Effector memory CD8-positive, alpha-beta T cell (primary cell): Measurements from ENCODE around the gene IKZF2.
A peak's percentile ranks its signal among the peaks of the same experiment; 100 is the strongest.

ENCODE experiments used
- ATAC-seq: fragments of 150-1000 bp; cut with Tn5 transposase; replicated peaks from 2 replicates; pipeline ENCODE4 v1.10.0; 2021; ENCODE audit warnings: mild to moderate bottlenecking, moderate library complexity
- DNase-seq, 3 experiments: peaks; one replicate each; pipeline ENCODE4 v3.0.0; 2021
- H3K27ac Mint-ChIP-seq, 2 donors: one replicate each; pipeline ENCODE4 v1.8.0; 2022; ENCODE audit warnings: mild to moderate bottlenecking in 2 of 2, mixed read lengths in 2 of 2, moderate library complexity in 2 of 2
- H3K27me3 Mint-ChIP-seq, 2 donors: one replicate each; pipeline ENCODE4 v1.8.0; 2022; ENCODE audit warnings: mixed read lengths in 2 of 2
- H3K36me3 Mint-ChIP-seq: one replicate; pipeline ENCODE4 v1.8.0; 2022; ENCODE audit warnings: mild to moderate bottlenecking, moderate library complexity, mixed read lengths; ENCODE audit not compliant: insufficient read depth
- H3K4me1 Mint-ChIP-seq, 2 donors: one replicate each; pipeline ENCODE4 v1.8.0; 2022; ENCODE audit warnings: low read depth in 2 of 2, mixed read lengths in 2 of 2
- H3K4me3 Mint-ChIP-seq, 2 donors: one replicate each; pipeline ENCODE4 v1.8.0; 2022; ENCODE audit warnings: mild to moderate bottlenecking in 2 of 2, mixed read lengths in 2 of 2, moderate library complexity in 2 of 2
- H3K9me3 Mint-ChIP-seq, 2 donors: one replicate each; pipeline ENCODE4 v1.8.0; 2022; ENCODE audit warnings: mixed read lengths in 2 of 2

Gene IKZF2

DNA sequence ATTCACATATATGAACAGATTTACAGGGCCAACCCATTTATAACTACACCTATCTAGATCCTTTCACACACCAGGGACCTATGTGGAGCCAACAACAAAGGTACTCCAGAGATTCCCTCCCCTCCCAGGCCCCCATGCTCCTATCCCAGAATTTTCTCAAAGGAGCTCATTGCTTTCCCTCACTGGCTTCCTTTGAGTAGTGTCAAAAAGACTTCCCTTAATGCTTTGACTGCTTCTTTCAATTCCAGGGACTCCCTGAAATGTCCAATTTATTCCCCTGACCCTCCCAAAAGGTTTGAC, 46.6 kb downstream of the IKZF2 start:
- Mint-ChIP-seq H3K4me1 (peaks cover 22 to 30% of the 10 kb centered on the region in 2 donors), H3K4me3 (peak overlapping the region; percentile 46 to 64), H3K9me3 (no peaks in the 10 kb centered on the region), H3K27ac (peak overlapping the region; percentile 65 to 94), H3K36me3 (peaks cover 3% of the 10 kb centered on the region), H3K27me3 (no peaks in the 10 kb centered on the region)
- DNase-seq (no peak), ATAC-seq (no peak)

DNA sequence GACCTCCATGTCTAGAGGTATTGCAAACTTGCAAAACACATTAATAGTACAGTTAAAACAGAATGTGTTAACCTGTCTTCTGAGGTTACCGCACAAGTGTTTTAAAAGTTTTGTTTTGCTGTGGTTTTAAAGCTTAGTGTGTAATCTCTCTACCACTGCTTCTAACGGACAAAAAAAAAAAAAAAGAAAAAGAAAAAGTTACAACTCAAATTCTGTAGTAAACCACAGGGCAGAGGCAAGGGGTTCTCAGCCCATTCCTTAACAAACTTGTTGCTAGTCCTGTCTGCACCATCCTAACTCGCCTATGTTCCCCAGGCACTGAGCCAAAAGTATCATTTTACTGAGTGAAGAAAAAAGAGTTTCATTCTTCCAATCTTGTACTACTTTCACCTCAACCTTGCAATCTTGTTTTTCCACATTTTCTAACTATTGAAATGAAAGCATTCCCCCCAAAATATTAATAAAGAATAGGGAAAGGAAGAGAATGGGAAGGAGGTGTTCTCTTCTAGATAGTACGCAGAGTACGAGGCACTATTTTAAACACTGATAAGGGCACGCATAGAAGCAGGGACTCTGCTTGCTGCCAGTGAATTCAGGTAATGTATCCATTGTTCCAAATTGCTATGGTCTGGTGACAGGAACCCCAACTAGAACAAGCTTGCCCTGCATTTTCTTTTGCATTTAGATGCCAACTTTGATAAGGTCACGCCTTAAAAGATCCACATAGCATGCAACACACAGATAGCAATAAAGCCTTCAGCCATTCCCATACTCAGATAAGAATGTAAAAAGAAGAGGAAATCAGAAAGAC, 47.1 kb downstream of the IKZF2 start:
- no peaks in the 10 kb centered on the region for H3K27me3 Mint-ChIP-seq
- peak; percentile 83 for ATAC-seq
- no peaks in the 10 kb centered on the region for H3K9me3 Mint-ChIP-seq
- peak overlapping the region; percentile 46 to 64 for H3K4me3 Mint-ChIP-seq
- peaks cover 3% of the 10 kb centered on the region for H3K36me3 Mint-ChIP-seq
- peaks cover 22 to 34% of the 10 kb centered on the region in 2 donors for H3K4me1 Mint-ChIP-seq
- no peak for DNase-seq
- H3K27ac Mint-ChIP-seq: peak overlapping the region; percentile 65 to 94

DNA sequence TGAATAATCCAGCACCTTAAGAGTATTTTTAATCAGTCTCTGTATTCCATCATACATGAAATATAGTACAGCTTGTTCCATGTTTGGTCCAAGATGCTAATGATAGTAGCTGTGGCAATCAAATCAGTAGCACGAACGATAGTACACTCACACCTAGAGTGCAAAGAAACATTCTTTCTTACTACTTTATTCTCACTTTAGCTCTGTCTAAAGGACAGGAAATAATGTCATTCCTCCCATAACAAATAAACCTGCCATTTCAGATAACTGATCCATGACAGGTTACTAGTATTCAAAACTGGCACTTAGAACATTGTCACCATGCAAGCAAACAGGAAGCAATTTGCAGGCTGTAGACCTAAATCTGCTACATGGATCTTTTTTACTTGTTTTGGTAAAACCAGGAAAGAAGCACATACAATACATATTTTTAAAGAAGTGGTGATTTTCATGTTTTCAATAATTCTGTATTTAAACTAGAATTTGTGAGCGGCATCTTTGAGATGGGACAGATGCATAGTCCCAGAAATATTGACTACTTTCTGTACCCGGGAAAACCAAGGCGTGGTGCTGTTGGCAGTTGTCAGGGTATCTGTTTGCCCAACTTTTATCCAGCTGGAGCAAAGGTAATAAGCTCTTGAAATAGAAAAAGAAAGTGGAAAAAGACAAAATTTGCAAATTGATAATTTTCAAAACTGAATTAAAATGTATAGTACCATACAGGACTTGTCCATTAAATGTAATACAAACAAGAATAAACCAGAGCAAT, 49.5 kb downstream of the IKZF2 start:
- Mint-ChIP-seq H3K27ac (peak overlapping the region; percentile 56 to 85), H3K4me1 (peaks cover 22 to 32% of the 10 kb centered on the region in 2 donors), H3K9me3 (no peaks in the 10 kb centered on the region), H3K36me3 (peaks cover 3% of the 10 kb centered on the region), H3K27me3 (no peaks in the 10 kb centered on the region), H3K4me3 (peak overlapping the region; percentile 53 to 74)
- DNase-seq (no peak), ATAC-seq (peak; percentile 16)

- Mint-ChIP-seq H3K9me3 (no peaks in the 10 kb centered on the region), H3K27me3 (no peaks in the 10 kb centered on the region), H3K36me3 (peaks cover 3% of the 10 kb centered on the region), H3K4me1 (peaks cover 22 to 31% of the 10 kb centered on the region in 2 donors), H3K4me3 (peak overlapping the region in 1 of 2 donors; percentile 74), H3K27ac (peak overlapping the region; percentile 4 to 85)
- DNase-seq: no peak
- no peak for ATAC-seq
These were observed 50.3 kb downstream of the IKZF2 start for GRCh38 chr2:213101109-213101508.

- Mint-ChIP-seq H3K36me3 (peaks cover 3% of the 10 kb centered on the region), H3K4me3 (peak overlapping the region; percentile 62 to 74), H3K27me3 (no peaks in the 10 kb centered on the region), H3K9me3 (no peaks in the 10 kb centered on the region), H3K4me1 (peaks cover 20 to 25% of the 10 kb centered on the region in 2 donors), H3K27ac (peak overlapping the region; percentile 55 to 85)
- ATAC-seq (no peak), DNase-seq (no peak)
These were observed 52.8 kb downstream of the IKZF2 start for GRCh38 chr2:213098612-213099011.

- ATAC-seq (no peak), DNase-seq (no peak)
- Mint-ChIP-seq H3K27me3 (no peaks in the 10 kb centered on the region), H3K27ac (peak overlapping the region in 1 of 2 donors; percentile 78), H3K4me1 (peaks cover 18 to 33% of the 10 kb centered on the region in 2 donors), H3K9me3 (no peaks in the 10 kb centered on the region), H3K4me3 (no peak overlapping the region), H3K36me3 (peaks cover 3% of the 10 kb centered on the region)
These were observed 59.6 kb downstream of the IKZF2 start for GRCh38 chr2:213091765-213092164.

DNA sequence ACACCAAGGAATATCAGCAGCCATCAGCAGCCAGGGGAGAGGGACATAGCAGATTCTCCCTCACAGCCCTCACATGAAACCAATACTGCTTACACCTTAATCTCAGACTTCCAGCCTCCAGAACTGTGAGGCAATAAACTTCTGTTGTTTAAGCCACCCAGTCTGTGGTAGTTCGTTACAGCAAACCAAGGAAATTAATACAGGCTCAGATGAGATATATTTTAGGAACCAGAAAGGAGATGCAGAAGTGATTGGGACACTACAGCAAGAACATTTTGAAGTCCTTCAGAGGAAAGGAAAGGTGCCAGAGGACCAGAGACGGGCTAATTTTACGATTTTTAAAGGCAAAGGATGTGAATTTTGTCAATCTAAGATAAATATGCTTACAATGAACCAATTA, 60.6 kb downstream of the IKZF2 start:
- ATAC-seq (no peak), DNase-seq (no peak)
- Mint-ChIP-seq H3K27me3 (no peaks in the 10 kb centered on the region), H3K4me1 (peaks cover 18 to 31% of the 10 kb centered on the region in 2 donors), H3K4me3 (peak overlapping the region in 1 of 2 donors; percentile 30), H3K27ac (peak overlapping the region in 1 of 2 donors; percentile 59), H3K36me3 (no peaks in the 10 kb centered on the region), H3K9me3 (no peaks in the 10 kb centered on the region)

DNA sequence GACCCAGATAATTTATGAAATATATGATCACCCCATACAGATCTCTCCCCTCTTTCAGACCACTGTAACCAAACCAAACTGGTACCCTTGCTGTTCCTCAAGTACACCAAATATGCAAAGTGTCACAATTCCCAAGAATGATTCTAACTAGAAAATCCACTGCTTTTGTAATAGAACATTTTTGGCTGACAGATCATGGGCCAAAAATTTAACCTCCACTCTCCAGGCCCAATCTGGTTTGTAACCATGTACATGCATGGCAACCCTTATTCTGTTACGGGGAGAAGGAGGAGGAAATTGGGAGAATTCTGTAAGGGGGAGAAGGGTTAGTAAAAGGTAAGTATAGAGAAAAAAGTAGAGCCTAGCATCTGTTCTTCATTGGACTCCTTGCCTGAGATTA, 62.0 kb downstream of the IKZF2 start:
- Mint-ChIP-seq H3K4me1 (peaks cover 18 to 35% of the 10 kb centered on the region in 2 donors), H3K36me3 (no peaks in the 10 kb centered on the region), H3K9me3 (no peaks in the 10 kb centered on the region), H3K27me3 (no peaks in the 10 kb centered on the region), H3K27ac (peak overlapping the region in 1 of 2 donors; percentile 54), H3K4me3 (peak overlapping the region in 1 of 2 donors; percentile 18)
- DNase-seq (no peak), ATAC-seq (no peak)

- no peaks in the 10 kb centered on the region for H3K36me3 Mint-ChIP-seq
- H3K9me3 Mint-ChIP-seq: no peaks in the 10 kb centered on the region
- no peak overlapping the region for H3K4me3 Mint-ChIP-seq
- ATAC-seq: no peak
- peaks cover 12 to 24% of the 10 kb centered on the region in 2 donors for H3K4me1 Mint-ChIP-seq
- H3K27ac Mint-ChIP-seq: no peak overlapping the region
- no peaks in the 10 kb centered on the region for H3K27me3 Mint-ChIP-seq
- DNase-seq: no peak
These were observed 64.4 kb downstream of the IKZF2 start for GRCh38 chr2:213087040-213087439.

DNA sequence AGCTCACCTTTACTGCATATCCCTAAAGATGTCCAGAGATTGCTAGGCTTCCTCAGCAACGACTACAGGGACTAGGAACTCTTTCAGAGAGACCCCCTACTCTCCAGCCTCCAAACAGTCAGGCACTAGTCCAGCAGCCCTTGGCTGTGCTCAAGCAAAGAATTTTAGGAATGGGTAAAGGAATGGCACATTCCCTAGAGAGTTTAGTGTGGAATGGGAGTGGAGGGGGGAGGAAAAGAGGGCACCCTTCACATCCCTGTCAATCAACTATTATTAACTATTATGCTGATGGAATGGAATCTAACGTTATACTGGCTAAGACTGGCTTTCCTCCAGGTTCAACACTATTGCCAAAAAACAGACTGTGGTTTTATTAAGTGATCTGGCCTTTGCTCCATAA, 64.8 kb downstream of the IKZF2 start:
- Mint-ChIP-seq H3K4me1 (peaks cover 12 to 22% of the 10 kb centered on the region in 2 donors), H3K4me3 (peak overlapping the region; percentile 15 to 47), H3K27me3 (no peaks in the 10 kb centered on the region), H3K9me3 (no peaks in the 10 kb centered on the region), H3K27ac (peak overlapping the region in 1 of 2 donors; percentile 35), H3K36me3 (no peaks in the 10 kb centered on the region)
- no peak for ATAC-seq
- DNase-seq: no peak

DNA sequence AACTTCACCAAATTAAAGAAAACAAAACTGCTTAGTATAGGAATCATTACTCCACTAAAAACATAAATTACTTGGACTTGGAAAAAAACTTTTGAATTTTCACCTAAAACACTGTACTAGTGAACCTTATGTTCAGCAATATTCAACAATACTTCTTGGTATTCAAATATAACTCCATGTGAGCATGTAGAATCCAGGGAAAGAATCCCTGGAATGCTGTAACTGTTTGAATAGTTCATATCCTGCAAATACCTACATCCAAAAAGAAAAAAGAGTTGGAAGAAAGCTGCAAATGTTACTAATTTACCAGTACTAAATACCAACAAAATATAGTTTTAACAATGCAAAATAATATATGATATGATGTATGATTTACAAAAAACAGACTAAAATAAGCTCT, 65.4 kb downstream of the IKZF2 start:
- H3K27me3 Mint-ChIP-seq: no peaks in the 10 kb centered on the region
- H3K9me3 Mint-ChIP-seq: no peaks in the 10 kb centered on the region
- ATAC-seq (no peak), DNase-seq (no peak)
- H3K4me1 Mint-ChIP-seq: peaks cover 15 to 27% of the 10 kb centered on the region in 2 donors
- H3K27ac Mint-ChIP-seq: peak overlapping the region in 1 of 2 donors; percentile 35
- no peaks in the 10 kb centered on the region for H3K36me3 Mint-ChIP-seq
- peak overlapping the region in 1 of 2 donors; percentile 47 for H3K4me3 Mint-ChIP-seq

DNA sequence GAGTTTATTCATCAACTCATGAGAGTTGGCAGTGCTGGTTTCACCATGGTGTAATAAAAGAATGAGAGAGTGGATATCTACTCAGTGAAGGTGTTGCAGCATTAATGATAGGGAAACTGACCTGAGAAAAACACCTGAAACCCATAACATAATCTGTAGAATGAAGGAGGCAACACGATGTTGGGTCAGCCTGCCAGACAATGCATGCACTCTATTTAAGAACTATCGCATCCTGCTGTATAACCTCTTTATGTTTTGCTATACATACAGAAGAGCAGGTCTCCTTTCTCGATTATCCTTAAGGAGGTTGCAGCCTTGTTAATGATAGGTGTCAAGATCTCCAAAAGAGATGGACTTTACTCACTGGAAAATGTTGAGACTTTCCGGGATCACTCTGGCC, 65.9 kb downstream of the IKZF2 start:
- H3K27ac Mint-ChIP-seq: peak overlapping the region in 1 of 2 donors; percentile 35
- peaks cover 14 to 29% of the 10 kb centered on the region in 2 donors for H3K4me1 Mint-ChIP-seq

DNA sequence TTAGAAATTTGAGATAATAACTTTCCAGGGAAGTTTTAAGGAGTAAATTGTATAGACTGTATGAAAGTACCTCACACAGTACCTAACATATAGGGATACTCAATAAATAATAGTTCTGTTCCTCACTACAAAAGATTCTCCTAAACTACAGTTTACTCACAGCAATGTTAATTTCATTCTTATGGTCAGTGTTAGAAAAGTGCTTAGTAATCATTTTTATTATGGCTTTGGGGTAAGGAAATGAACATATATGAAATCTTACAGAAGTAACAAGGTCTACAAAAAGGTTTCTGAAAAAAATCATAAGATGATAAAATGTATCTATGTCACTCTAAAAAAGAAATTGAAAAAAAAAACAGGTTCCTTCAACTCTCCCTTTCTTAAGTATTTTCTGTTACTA, 67.2 kb downstream of the IKZF2 start:
- no peak for ATAC-seq
- H3K27ac Mint-ChIP-seq: peak overlapping the region in 1 of 2 donors; percentile 55
- DNase-seq: no peak

More for the DNA sequence above, 65.9 kb downstream of the IKZF2 start:
- DNase-seq (no peak), ATAC-seq (peak; percentile 10)
- H3K9me3 Mint-ChIP-seq: no peaks in the 10 kb centered on the region
- no peaks in the 10 kb centered on the region for H3K36me3 Mint-ChIP-seq
- H3K4me3 Mint-ChIP-seq: peak overlapping the region in 1 of 2 donors; percentile 47
- H3K27me3 Mint-ChIP-seq: no peaks in the 10 kb centered on the region

More for the DNA sequence above, 67.2 kb downstream of the IKZF2 start:
- Mint-ChIP-seq H3K4me1 (peaks cover 13 to 32% of the 10 kb centered on the region in 2 donors), H3K4me3 (peak overlapping the region in 1 of 2 donors; percentile 13), H3K27me3 (no peaks in the 10 kb centered on the region), H3K36me3 (no peaks in the 10 kb centered on the region), H3K9me3 (no peaks in the 10 kb centered on the region)
